ENCODE data around the gene MICAL2.

- TF ChIP-seq, protein P1, sequence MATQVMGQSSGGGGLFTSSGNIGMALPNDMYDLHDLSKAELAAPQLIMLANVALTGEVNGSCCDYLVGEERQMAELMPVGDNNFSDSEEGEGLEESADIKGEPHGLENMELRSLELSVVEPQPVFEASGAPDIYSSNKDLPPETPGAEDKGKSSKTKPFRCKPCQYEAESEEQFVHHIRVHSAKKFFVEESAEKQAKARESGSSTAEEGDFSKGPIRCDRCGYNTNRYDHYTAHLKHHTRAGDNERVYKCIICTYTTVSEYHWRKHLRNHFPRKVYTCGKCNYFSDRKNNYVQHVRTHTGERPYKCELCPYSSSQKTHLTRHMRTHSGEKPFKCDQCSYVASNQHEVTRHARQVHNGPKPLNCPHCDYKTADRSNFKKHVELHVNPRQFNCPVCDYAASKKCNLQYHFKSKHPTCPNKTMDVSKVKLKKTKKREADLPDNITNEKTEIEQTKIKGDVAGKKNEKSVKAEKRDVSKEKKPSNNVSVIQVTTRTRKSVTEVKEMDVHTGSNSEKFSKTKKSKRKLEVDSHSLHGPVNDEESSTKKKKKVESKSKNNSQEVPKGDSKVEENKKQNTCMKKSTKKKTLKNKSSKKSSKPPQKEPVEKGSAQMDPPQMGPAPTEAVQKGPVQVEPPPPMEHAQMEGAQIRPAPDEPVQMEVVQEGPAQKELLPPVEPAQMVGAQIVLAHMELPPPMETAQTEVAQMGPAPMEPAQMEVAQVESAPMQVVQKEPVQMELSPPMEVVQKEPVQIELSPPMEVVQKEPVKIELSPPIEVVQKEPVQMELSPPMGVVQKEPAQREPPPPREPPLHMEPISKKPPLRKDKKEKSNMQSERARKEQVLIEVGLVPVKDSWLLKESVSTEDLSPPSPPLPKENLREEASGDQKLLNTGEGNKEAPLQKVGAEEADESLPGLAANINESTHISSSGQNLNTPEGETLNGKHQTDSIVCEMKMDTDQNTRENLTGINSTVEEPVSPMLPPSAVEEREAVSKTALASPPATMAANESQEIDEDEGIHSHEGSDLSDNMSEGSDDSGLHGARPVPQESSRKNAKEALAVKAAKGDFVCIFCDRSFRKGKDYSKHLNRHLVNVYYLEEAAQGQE (IDR thresholded peaks at IDR 0.05; ENCODE audit: insufficient read depth in 1 of 2, low read depth in 2 of 2, low read length in 2 of 2), result no peak
- no peak; the same call in 1 of the 2 replicates for TF ChIP-seq POLR2AphosphoS5 (IDR thresholded peaks at IDR 0.05; ENCODE audit: low read depth, low read length)
- no peak for TF ChIP-seq FOXP2 (optimal IDR thresholded peaks at IDR 0.05; ENCODE audit: borderline replicate concordance, extremely low read depth, extremely low read length, insufficient read depth)
- no peak for TF ChIP-seq TAF1 (IDR thresholded peaks at IDR 0.05; ENCODE audit: borderline replicate concordance, insufficient read depth, low read length)
Observed at GRCh38 chr11:12090061-12090591, 20.3 kb upstream of the MICAL2 start.

Data from PFSK-1 (cell line).